Measurements from ENCODE around the gene CPA4.

CPA4 gene

GRCh38 chr7:130352194-130353074 is 59.5 kb downstream of the CPA4 start:
- POLR2A ChIA-PET = no interaction called here
- no peak for DNase-seq (ENCODE audit: extremely low spot score)
- TF ChIP-seq, protein P1, sequence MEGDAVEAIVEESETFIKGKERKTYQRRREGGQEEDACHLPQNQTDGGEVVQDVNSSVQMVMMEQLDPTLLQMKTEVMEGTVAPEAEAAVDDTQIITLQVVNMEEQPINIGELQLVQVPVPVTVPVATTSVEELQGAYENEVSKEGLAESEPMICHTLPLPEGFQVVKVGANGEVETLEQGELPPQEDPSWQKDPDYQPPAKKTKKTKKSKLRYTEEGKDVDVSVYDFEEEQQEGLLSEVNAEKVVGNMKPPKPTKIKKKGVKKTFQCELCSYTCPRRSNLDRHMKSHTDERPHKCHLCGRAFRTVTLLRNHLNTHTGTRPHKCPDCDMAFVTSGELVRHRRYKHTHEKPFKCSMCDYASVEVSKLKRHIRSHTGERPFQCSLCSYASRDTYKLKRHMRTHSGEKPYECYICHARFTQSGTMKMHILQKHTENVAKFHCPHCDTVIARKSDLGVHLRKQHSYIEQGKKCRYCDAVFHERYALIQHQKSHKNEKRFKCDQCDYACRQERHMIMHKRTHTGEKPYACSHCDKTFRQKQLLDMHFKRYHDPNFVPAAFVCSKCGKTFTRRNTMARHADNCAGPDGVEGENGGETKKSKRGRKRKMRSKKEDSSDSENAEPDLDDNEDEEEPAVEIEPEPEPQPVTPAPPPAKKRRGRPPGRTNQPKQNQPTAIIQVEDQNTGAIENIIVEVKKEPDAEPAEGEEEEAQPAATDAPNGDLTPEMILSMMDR (IDR thresholded peaks at IDR 0.05; ENCODE audit: control extremely low read depth, extremely low read depth, low read depth, missing control alignments) = no peak
- CTCF ChIA-PET = interaction anchor here (1.2 kb wide), 1 partner anchor 16 kb away, joined by 3 read pairs; no protein-coding TSS in a partner anchor

DNA sequence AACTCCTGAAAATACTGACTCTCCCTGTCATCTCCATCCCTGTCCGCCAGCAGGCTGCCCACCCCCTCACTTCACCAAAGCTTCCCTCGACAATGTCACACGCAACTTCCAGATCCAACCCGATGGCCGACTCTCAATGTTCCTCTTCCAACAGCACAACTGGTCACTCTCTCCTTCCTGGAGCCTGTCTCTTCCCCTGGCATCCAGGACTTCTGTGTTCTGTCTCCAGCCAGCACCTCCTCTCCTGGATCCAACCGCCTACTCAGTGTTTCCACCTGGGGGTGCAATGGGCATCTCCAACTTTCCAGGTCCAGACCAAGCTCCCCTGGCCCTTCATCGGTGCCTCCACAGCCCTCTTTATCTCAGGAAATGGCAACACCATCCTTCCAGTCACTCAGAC is 60.2 kb downstream of the CPA4 start:
- no peak for DNase-seq (ENCODE audit: extremely low spot score)
- TF ChIP-seq, protein P1 (IDR thresholded peaks at IDR 0.05; ENCODE audit: control extremely low read depth, extremely low read depth, low read depth, missing control alignments) = no peak
- ChIA-PET POLR2A (no interaction called here), CTCF (no interaction called here)

DNA sequence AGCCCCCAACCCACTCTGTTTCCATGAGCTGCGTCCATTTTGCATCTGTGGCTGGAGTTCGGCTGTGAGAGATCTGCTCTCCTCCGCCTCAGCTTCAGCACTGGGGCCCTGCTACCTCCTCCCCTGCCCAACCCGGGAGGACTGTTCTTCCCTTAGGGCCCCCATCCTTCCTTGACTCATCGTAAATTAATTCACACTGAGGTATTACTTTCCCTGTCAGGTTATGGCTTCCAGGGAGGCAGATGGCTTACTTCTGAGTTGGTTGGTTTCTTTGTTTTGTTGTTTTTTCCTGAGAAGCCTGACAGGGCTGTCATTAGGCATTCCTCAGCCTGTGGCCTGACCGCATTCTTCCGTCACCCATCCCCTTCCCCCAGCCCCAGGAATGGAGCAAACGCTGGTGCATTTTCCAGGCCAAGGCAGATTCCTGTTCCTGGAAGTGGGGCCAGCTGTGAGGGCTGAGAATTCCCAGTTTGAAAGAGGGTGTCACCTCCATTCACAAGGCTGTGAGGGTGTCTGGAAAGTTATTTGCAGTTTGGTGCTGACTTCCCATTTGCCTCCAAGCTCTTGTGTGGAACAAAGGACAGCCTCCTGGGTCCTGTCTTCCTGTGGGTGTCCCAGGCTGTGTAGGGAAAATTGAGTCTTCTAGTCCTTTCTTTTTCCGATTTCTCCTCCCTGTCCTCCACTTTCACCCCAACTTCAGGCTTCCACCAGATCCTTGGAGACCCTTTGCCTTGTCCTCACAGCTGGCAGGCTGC is 63.3 kb downstream of the CPA4 start:
- CTCF ChIA-PET = no interaction called here
- no peak for DNase-seq (ENCODE audit: extremely low spot score)
- TF ChIP-seq, protein P1 (IDR thresholded peaks at IDR 0.05; ENCODE audit: control extremely low read depth, extremely low read depth, low read depth, missing control alignments) = no peak
- POLR2A ChIA-PET = no interaction called here

DNA sequence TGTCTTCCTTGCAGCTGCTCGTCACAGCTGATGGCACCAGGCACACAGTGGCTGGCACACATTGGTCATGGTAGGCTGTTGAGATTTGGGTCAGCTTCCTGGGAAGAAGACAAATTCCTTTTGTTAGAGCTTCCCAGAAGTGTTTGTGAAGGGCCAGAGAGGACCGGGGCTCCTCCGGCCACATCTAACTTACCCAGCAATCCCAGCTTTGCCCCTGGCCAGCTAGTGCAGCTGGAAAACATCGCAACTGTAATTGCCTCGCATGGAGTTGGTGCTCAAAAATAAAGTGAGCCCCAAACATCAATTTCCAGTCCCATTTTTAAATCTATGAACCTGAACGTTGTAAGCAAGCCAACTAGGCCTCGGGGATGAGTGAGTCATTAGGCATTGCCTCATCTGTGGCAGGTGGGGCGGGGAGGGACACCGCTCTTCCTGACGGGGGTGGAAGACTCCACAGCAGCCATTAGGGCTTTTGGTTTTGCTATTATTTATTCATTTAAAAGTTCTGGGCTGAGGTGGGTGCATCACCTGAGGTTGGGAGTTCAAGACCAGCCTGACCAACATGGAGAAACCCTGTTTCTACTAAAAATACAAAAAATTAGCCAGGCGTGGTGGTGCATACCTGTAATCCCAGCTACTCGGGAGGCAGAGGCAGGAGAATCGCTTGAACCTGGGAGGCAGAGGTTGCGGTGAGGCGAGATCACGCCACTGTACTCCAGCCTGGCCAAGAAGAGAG is 64.1 kb downstream of the CPA4 start:
- CTCF ChIA-PET = no interaction called here
- DNase-seq (ENCODE audit: extremely low spot score) = no peak

DNA sequence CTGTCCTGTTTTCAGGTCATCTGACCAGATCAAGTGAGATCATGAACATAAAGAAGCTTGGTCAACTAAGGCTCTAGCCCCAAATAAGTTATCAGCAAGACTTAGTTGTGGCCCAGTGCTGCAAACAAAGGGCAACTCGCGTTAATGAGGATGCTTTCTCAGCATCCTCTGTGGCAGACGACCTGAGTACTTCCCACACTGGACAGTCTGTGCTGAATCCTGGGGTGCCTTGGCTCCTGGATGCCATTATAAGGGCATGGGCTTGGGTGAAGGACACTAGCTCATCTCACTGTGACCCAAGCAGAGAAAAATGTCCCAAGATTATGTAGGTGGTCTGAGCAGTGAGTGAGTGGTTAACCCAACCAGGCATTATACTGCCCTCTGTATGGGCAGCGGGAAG is 65.5 kb downstream of the CPA4 start:
- DNase-seq (ENCODE audit: extremely low spot score) = no peak
- TF ChIP-seq, protein P1 (IDR thresholded peaks at IDR 0.05; ENCODE audit: control extremely low read depth, extremely low read depth, low read depth, missing control alignments) = no peak
- POLR2A ChIA-PET = no interaction called here
- CTCF ChIA-PET = interaction anchor here (0.8 kb wide), 1 partner anchor 13 kb away, joined by 3 read pairs; no protein-coding TSS in a partner anchor

More for the DNA sequence above, 64.1 kb downstream of the CPA4 start:
- TF ChIP-seq, protein P1 (IDR thresholded peaks at IDR 0.05; ENCODE audit: control extremely low read depth, extremely low read depth, low read depth, missing control alignments) = no peak
- POLR2A ChIA-PET = interaction anchor here (0.7 kb wide), 2 partner anchors 9 to 405 kb away, joined by 3 to 4 read pairs; partner anchors contain the start of gene UBE2H

GRCh38 chr7:130359276-130359857 is 66.4 kb downstream of the CPA4 start:
- ChIA-PET POLR2A (no interaction called here), CTCF (no interaction called here)
- TF ChIP-seq, protein P1 (IDR thresholded peaks at IDR 0.05; ENCODE audit: control extremely low read depth, extremely low read depth, low read depth, missing control alignments) = no peak
- DNase-seq (ENCODE audit: extremely low spot score) = no peak

All from GM10248 (cell line).